Astrocyte of the spinal cord (primary cell): ENCODE data around the gene CHST12.

Source experiments
- DNase-seq: peaks from one replicate; pipeline ENCODE4 v3.0.0; 2011; ENCODE audit warnings: low read depth, low spot score
- H3K4me3 ChIP-seq: 2 replicates; pipeline ENCODE4 v1.5.1; 2011; ENCODE audit warnings: low read depth, mild to moderate bottlenecking, low read length, moderate library complexity
- CTCF ChIP-seq: IDR thresholded peaks from 2 replicates; pipeline ENCODE4 v1.5.1; 2012; ENCODE audit warnings: low read depth, mild to moderate bottlenecking, low read length, inconsistent platforms
- in situ Hi-C: cut with HindIII; loops from 2 replicates; pipeline ENCODE4 v1.10.0; 2017; ENCODE audit warnings: low sequenced_read_pairs

CHST12 gene

GRCh38 chr7:2496375-2496774 lies 93.0 kb downstream of the CHST12 start:
- DNase-seq, result no peak
- in situ Hi-C loops, result no loop called here
- no peak overlapping the region for H3K4me3 ChIP-seq
- no peak for TF ChIP-seq CTCF

- no peak overlapping the region for H3K4me3 ChIP-seq
- in situ Hi-C loops, result no loop called here
- no peak for DNase-seq
- TF ChIP-seq CTCF, result no peak
These were observed 93.7 kb downstream of the CHST12 start for GRCh38 chr7:2497065-2497464.

- no peak for DNase-seq
- TF ChIP-seq CTCF, result no peak
- H3K4me3 ChIP-seq, result no peak overlapping the region
- in situ Hi-C loops, result no loop called here
These were observed 94.3 kb downstream of the CHST12 start for GRCh38 chr7:2497500-2498336.
